GM04503 (cell line): ENCODE measurements around the gene KIAA0930.
"Not testable (repeated sequence)": the region's sequence is repeated elsewhere in the genome, so short reads cannot be mapped to it uniquely, and the experiment has no call there.

Experiments used
- DNase-seq: peaks from one replicate; pipeline ENCODE4 v3.0.0-alpha.2; 2012; ENCODE audit warnings: low read depth

The KIAA0930 gene

GRCh38 chr22:45200860-45201511 is 39.7 kb downstream of the KIAA0930 start:
- DNase-seq: no peak

- DNase-seq: no peak
Measured at GRCh38 chr22:45200230-45200629, 40.5 kb downstream of the KIAA0930 start.

- no peak for DNase-seq
Measured at GRCh38 chr22:45199723-45200122, 41.0 kb downstream of the KIAA0930 start.

- DNase-seq: no peak
Measured at GRCh38 chr22:45198463-45198795, 42.3 kb downstream of the KIAA0930 start.

- DNase-seq: no peak
Measured at GRCh38 chr22:45197606-45198462, 42.9 kb downstream of the KIAA0930 start.

GRCh38 chr22:45196926-45197605 is 43.6 kb downstream of the KIAA0930 start:
- no peak for DNase-seq

GRCh38 chr22:45196308-45196707 is 44.4 kb downstream of the KIAA0930 start:
- no peak for DNase-seq

- no peak for DNase-seq
Measured at GRCh38 chr22:45195616-45196015, 45.1 kb downstream of the KIAA0930 start.

GRCh38 chr22:45194686-45195085 is 46.0 kb downstream of the KIAA0930 start:
- no peak for DNase-seq

- no peak for DNase-seq
Measured at GRCh38 chr22:45192701-45193187, 48.0 kb downstream of the KIAA0930 start.

- not testable (repeated sequence) for DNase-seq
Measured at GRCh38 chr22:45191746-45192145, 48.9 kb downstream of the KIAA0930 start.

GRCh38 chr22:45190202-45190872 is 50.4 kb downstream of the KIAA0930 start:
- no peak for DNase-seq

- no peak for DNase-seq
Measured at GRCh38 chr22:45188779-45189178, 51.9 kb downstream of the KIAA0930 start.

GRCh38 chr22:45187891-45188290 is 52.8 kb downstream of the KIAA0930 start:
- DNase-seq: no peak

GRCh38 chr22:45185718-45186514 is 54.8 kb downstream of the KIAA0930 start:
- no peak for DNase-seq

- no peak for DNase-seq
Measured at GRCh38 chr22:45183974-45184373, 56.7 kb downstream of the KIAA0930 start.

- DNase-seq: no peak
Measured at GRCh38 chr22:45181766-45182165, 58.9 kb downstream of the KIAA0930 start.

GRCh38 chr22:45181240-45181639 is 59.5 kb downstream of the KIAA0930 start:
- no peak for DNase-seq

- DNase-seq: no peak
Measured at GRCh38 chr22:45180146-45180679, 60.5 kb downstream of the KIAA0930 start.

- no peak for DNase-seq
Measured at GRCh38 chr22:45179276-45180049, 61.2 kb downstream of the KIAA0930 start.
